ENCODE data around the gene ABHD5.
"Not testable (repeated sequence)": the region's sequence is repeated elsewhere in the genome, so short reads cannot be mapped to it uniquely, and the experiment has no call there.

The ABHD5 gene

GRCh38 chr3:43690400-43691119, at the start of gene ABHD5:
Gene ABHD5, plus strand, starts transcription at chr3:43690938. Its CDS starts 55 bp downstream, at chr3:43690993.
- no peak for DNase-seq

- no peak for DNase-seq
Measured at GRCh38 chr3:43641306-43642114, 49.2 kb upstream of the ABHD5 start.

- no peak for DNase-seq
Measured at GRCh38 chr3:43644443-43644842, 46.3 kb upstream of the ABHD5 start.

GRCh38 chr3:43647331-43648166, 43.2 kb upstream of the ABHD5 start:
- DNase-seq, result no peak

GRCh38 chr3:43648957-43649356, 41.8 kb upstream of the ABHD5 start:
- no peak for DNase-seq

- DNase-seq, result no peak
Measured at GRCh38 chr3:43649365-43649968, 41.3 kb upstream of the ABHD5 start.

GRCh38 chr3:43650345-43650744, 40.4 kb upstream of the ABHD5 start:
- no peak for DNase-seq

- DNase-seq, result not testable (repeated sequence)
Measured at GRCh38 chr3:43656390-43656789, 34.3 kb upstream of the ABHD5 start.

GRCh38 chr3:43659250-43659880, 31.4 kb upstream of the ABHD5 start:
- DNase-seq, result no peak

GRCh38 chr3:43661376-43661775, 29.4 kb upstream of the ABHD5 start:
- not testable (repeated sequence) for DNase-seq

GRCh38 chr3:43665011-43665410, 25.7 kb upstream of the ABHD5 start:
- DNase-seq, result not testable (repeated sequence)

- DNase-seq, result no peak
Measured at GRCh38 chr3:43670635-43671522, 19.9 kb upstream of the ABHD5 start.

- no peak for DNase-seq
Measured at GRCh38 chr3:43674345-43675085, 16.2 kb upstream of the ABHD5 start.

- DNase-seq, result no peak
Measured at GRCh38 chr3:43675593-43675992, 15.1 kb upstream of the ABHD5 start.

GRCh38 chr3:43676441-43676840, 14.3 kb upstream of the ABHD5 start:
- no peak for DNase-seq

GRCh38 chr3:43678375-43678774, 12.4 kb upstream of the ABHD5 start:
- DNase-seq, result not testable (repeated sequence)

- not testable (repeated sequence) for DNase-seq
Measured at GRCh38 chr3:43678887-43679449, 11.8 kb upstream of the ABHD5 start.

- not testable (repeated sequence) for DNase-seq
Measured at GRCh38 chr3:43680857-43681256, 9.9 kb upstream of the ABHD5 start.

GRCh38 chr3:43684944-43685343, 5.8 kb upstream of the ABHD5 start:
- DNase-seq, result no peak

GRCh38 chr3:43685921-43686320, 4.8 kb upstream of the ABHD5 start:
- no peak for DNase-seq

Data from NCI-H187 treated with DMSO at 0.1 percent for 48 hours (cell line).